OCI-LY7 (cell line): ENCODE results near the gene GAK.

ENCODE experiments used
- EZH2phosphoT487 ChIP-seq: fragments of 200-600 bp; sonication (generic); IDR thresholded peaks from 2 replicates; pipeline ENCODE4 v1.6.1; 2018; ENCODE audit warnings: low read depth, borderline replicate concordance, mild to moderate bottlenecking, mixed run types, antibody characterized with exemption, low read length, moderate library complexity, mixed read lengths
- TF ChIP-seq, protein P1 (sequence below): fragments of 200-600 bp; sonication (generic); conservative IDR thresholded peaks from 2 replicates; pipeline ENCODE4 v1.5.1; 2014; ENCODE audit warnings: mild to moderate bottlenecking, antibody characterized with exemption, low read length, moderate library complexity, mixed read lengths

DNA sequence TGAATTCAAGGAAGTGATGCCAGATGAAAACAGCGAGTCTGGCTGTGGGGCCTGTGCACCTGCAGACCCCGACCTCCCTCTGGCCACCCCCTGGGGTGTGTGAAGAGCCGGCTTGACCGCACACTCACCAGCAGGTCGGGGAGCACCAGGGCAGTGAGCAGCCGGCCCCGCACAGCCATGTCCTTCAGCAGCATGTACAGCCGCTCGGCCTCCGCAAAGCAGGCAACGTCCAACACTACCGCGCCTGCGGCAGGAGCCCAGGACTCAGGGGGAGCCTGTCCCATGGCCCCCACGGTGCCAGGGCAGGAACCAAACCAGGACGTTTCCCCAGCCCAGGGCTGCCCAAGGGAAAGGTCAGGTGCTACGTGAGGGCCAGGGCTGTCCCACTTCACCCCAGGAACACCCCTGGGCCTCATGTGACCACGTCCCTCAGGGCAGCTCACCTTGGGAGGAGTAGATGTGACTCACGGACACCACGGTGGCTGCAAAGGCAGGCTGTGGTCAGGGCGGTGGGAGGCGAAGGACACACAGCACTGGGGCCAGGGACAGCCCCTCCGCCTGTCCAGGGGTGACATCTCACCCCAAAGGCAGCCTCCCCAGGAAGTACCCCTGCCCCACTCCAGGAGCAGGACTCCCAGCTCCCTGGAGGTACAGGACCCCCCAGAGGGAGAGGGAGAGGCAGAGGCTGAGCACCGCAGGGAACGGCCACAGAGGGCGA lies 33.1 kb upstream of the GAK start:
- TF ChIP-seq, protein P1, sequence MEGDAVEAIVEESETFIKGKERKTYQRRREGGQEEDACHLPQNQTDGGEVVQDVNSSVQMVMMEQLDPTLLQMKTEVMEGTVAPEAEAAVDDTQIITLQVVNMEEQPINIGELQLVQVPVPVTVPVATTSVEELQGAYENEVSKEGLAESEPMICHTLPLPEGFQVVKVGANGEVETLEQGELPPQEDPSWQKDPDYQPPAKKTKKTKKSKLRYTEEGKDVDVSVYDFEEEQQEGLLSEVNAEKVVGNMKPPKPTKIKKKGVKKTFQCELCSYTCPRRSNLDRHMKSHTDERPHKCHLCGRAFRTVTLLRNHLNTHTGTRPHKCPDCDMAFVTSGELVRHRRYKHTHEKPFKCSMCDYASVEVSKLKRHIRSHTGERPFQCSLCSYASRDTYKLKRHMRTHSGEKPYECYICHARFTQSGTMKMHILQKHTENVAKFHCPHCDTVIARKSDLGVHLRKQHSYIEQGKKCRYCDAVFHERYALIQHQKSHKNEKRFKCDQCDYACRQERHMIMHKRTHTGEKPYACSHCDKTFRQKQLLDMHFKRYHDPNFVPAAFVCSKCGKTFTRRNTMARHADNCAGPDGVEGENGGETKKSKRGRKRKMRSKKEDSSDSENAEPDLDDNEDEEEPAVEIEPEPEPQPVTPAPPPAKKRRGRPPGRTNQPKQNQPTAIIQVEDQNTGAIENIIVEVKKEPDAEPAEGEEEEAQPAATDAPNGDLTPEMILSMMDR: no peak
- TF ChIP-seq EZH2phosphoT487: no peak
